ENCODE results near the gene DHCR24.
"Not testable (repeated sequence)": the region's sequence is repeated elsewhere in the genome, so short reads cannot be mapped to it uniquely, and the experiment has no call there.

The DHCR24 gene

GRCh38 chr1:54922040-54922761 is 35.2 kb upstream of the DHCR24 start:
- H3K4me2 ChIP-seq (ENCODE audit: low read depth, low read length): no peak overlapping the region
- H3K27ac ChIP-seq (ENCODE audit: low read length): no peak overlapping the region
- H3F3A ChIP-seq (ENCODE audit: insufficient read depth, low read length): no peaks in the 10 kb centered on the region
- H3K4me3 ChIP-seq (ENCODE audit: low read length): no peak overlapping the region
- H2AFZ ChIP-seq (ENCODE audit: low read length): no peak overlapping the region
- no peaks in the 10 kb centered on the region for H3K36me3 ChIP-seq (replicated peaks; ENCODE audit: insufficient read depth, low read length)
- H3K9ac ChIP-seq (ENCODE audit: low read length): no peak overlapping the region
- no peaks in the 10 kb centered on the region for H3K79me2 ChIP-seq (ENCODE audit: low read length)
- H3K27me3 ChIP-seq (replicated peaks; ENCODE audit: insufficient read depth, low read length): no peaks in the 10 kb centered on the region
- H3K9me3 ChIP-seq (replicated peaks; ENCODE audit: insufficient read depth, low read length): no peaks in the 10 kb centered on the region
- TF ChIP-seq CTCF (IDR thresholded peaks at IDR 0.05; ENCODE audit: low read length) (no peak), EZH2phosphoT487 (IDR thresholded peaks at IDR 0.05; ENCODE audit: low read length) (no peak), EZH2 (optimal IDR thresholded peaks at IDR 0.05; ENCODE audit: low read depth, low read length) (no peak)
- H3K9me2 ChIP-seq (replicated peaks; ENCODE audit: insufficient read depth, low read length): no peaks in the 10 kb centered on the region
- 0 out of 2 replicates have a peak, but pooled peaks cover 2% of the 10 kb centered on the region for H3K4me1 ChIP-seq (ENCODE audit: low read length)
- H4K20me1 ChIP-seq (ENCODE audit: insufficient read depth, low read length): no peaks in the 10 kb centered on the region
- DNase-seq: no peak

- H3K36me3 ChIP-seq (replicated peaks; ENCODE audit: insufficient read depth, low read length): no peaks in the 10 kb centered on the region
- H3K9me2 ChIP-seq (replicated peaks; ENCODE audit: insufficient read depth, low read length): no peaks in the 10 kb centered on the region
- no peak overlapping the region for H2AFZ ChIP-seq (ENCODE audit: low read length)
- no peak overlapping the region for H3K27ac ChIP-seq (ENCODE audit: low read length)
- H3K79me2 ChIP-seq (ENCODE audit: low read length): no peaks in the 10 kb centered on the region
- 0 out of 2 replicates have a peak, but pooled peaks cover 2% of the 10 kb centered on the region for H3K4me1 ChIP-seq (ENCODE audit: low read length)
- H3K27me3 ChIP-seq (replicated peaks; ENCODE audit: insufficient read depth, low read length): no peaks in the 10 kb centered on the region
- TF ChIP-seq EZH2phosphoT487 (IDR thresholded peaks at IDR 0.05; ENCODE audit: low read length): no peak
- no peak for TF ChIP-seq EZH2 (optimal IDR thresholded peaks at IDR 0.05; ENCODE audit: low read depth, low read length)
- no peak for TF ChIP-seq CTCF (IDR thresholded peaks at IDR 0.05; ENCODE audit: low read length)
- no peak overlapping the region for H3K4me2 ChIP-seq (ENCODE audit: low read depth, low read length)
- no peaks in the 10 kb centered on the region for H4K20me1 ChIP-seq (ENCODE audit: insufficient read depth, low read length)
- no peak overlapping the region for H3K9ac ChIP-seq (ENCODE audit: low read length)
- no peak for DNase-seq
- no peaks in the 10 kb centered on the region for H3F3A ChIP-seq (ENCODE audit: insufficient read depth, low read length)
- no peak overlapping the region for H3K4me3 ChIP-seq (ENCODE audit: low read length)
- H3K9me3 ChIP-seq (replicated peaks; ENCODE audit: insufficient read depth, low read length): no peaks in the 10 kb centered on the region
Measured at GRCh38 chr1:54919367-54920359, 32.7 kb upstream of the DHCR24 start.

- DNase-seq; H3K79me2 ChIP-seq (ENCODE audit: low read length); H2AFZ ChIP-seq (ENCODE audit: low read length); H3K27ac ChIP-seq (ENCODE audit: low read length); H3K27me3 ChIP-seq (replicated peaks; ENCODE audit: insufficient read depth, low read length); H3K9me2 ChIP-seq (replicated peaks; ENCODE audit: insufficient read depth, low read length); H3K36me3 ChIP-seq (replicated peaks; ENCODE audit: insufficient read depth, low read length); H3K4me1 ChIP-seq (ENCODE audit: low read length); H3K4me3 ChIP-seq (ENCODE audit: low read length); H3F3A ChIP-seq (ENCODE audit: insufficient read depth, low read length); H3K9me3 ChIP-seq (replicated peaks; ENCODE audit: insufficient read depth, low read length); H4K20me1 ChIP-seq (ENCODE audit: insufficient read depth, low read length); H3K9ac ChIP-seq (ENCODE audit: low read length); H3K4me2 ChIP-seq (ENCODE audit: low read depth, low read length): not testable (repeated sequence)
Measured at GRCh38 chr1:54911076-54911475, 24.1 kb upstream of the DHCR24 start.
